Tibial nerve (tissue), 3 donors: ENCODE results near the gene MIER2.

Experiments
- POLR2A ChIP-seq, 2 donors: fragments of 450-650 bp; IDR thresholded peaks; one replicate each; pipeline ENCODE4 v1.6.1; 2017; ENCODE audit warnings: antibody characterized with exemption in 2 of 2, mild to moderate bottlenecking in 2 of 2, moderate library complexity in 2 of 2
- TF ChIP-seq, protein P1 (sequence below), 5 experiments: fragments of 200-600 bp in 3 of 5; fragments of 450-650 bp in 2 of 5; sonication (generic) in 3 of 5; IDR thresholded peaks; one replicate each; pipeline ENCODE4 v1.5.1; 2016 to 2019; ENCODE audit warnings: antibody characterized with exemption in 5 of 5, mild to moderate bottlenecking in 3 of 5, moderate library complexity in 2 of 5

DNA sequence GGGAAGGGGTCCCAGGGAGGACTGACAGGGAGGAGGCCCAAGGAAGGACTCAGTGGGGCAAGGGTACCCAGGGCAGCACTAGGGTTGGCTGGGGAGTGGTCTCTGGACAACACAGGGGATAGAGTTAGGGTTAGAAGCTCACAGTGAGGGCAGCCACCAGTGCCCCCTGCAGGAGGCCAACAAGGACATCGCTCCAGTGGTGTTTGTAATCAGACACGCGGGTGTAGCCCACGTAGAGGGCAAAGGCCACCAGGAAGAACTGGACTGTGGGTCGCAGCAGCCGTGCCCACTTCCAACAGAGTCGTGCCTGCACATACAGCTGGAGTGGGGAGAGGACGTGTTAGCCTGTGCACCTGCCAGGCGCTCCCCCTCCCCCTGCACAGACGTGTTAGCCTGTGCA is 62.6 kb downstream of the MIER2 start:
- TF ChIP-seq, protein P1, sequence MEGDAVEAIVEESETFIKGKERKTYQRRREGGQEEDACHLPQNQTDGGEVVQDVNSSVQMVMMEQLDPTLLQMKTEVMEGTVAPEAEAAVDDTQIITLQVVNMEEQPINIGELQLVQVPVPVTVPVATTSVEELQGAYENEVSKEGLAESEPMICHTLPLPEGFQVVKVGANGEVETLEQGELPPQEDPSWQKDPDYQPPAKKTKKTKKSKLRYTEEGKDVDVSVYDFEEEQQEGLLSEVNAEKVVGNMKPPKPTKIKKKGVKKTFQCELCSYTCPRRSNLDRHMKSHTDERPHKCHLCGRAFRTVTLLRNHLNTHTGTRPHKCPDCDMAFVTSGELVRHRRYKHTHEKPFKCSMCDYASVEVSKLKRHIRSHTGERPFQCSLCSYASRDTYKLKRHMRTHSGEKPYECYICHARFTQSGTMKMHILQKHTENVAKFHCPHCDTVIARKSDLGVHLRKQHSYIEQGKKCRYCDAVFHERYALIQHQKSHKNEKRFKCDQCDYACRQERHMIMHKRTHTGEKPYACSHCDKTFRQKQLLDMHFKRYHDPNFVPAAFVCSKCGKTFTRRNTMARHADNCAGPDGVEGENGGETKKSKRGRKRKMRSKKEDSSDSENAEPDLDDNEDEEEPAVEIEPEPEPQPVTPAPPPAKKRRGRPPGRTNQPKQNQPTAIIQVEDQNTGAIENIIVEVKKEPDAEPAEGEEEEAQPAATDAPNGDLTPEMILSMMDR (IDR thresholded peaks at IDR 0.05), result no peak
- TF ChIP-seq POLR2A (IDR thresholded peaks at IDR 0.05), result no peak
